ENCODE results near the gene TRIO.

TRIO gene

DNA sequence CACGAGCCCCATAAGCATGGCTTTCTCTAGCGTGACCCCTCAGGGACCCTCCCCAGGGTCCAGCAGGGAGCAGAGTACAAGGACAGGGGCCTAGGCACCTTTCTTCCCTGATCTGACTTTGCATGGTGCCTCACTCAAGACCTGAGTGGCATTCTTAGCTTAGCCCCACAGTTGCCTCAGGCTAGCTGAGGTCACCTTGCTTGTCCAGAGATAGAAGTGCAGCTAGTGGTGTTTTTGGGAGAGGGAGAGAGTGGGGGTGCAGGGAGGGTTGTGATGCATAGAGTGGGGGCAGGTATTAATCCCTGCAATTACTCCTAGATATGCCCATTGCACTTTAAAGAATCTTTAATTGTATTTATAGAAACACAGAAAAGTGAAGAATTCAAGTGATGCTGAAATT, 8.4 kb upstream of the TRIO start:
- Histone ChIP-seq H3K27ac (ENCODE audit: low read length) (no peak overlapping the region), H3K4me3 (ENCODE audit: low read depth in 1 of 2, low read length in 2 of 2) (no peak overlapping the region), H3K4me1 (ENCODE audit: insufficient read depth, low read length) (no peaks in the 10 kb centered on the region), H3K79me2 (ENCODE audit: insufficient read depth, low read length) (no peaks in the 10 kb centered on the region), H3K9ac (ENCODE audit: low read depth, low read length) (no peak overlapping the region), H2AFZ (ENCODE audit: low read depth, low read length) (no peak overlapping the region), H3K36me3 (ENCODE audit: insufficient read depth, low read length) (no peaks in the 10 kb centered on the region), H4K20me1 (ENCODE audit: insufficient read depth, low read length) (no peaks in the 10 kb centered on the region), H3K4me2 (ENCODE audit: insufficient read depth, low read length) (no peak overlapping the region), H3K27me3 (ENCODE audit: insufficient read depth, low read length, poor library complexity) (no peaks in the 10 kb centered on the region), H3K9me3 (ENCODE audit: insufficient read depth, low read length, severe bottlenecking) (no peaks in the 10 kb centered on the region)
- no peak for DNase-seq
- no peak for TF ChIP-seq EZH2 (IDR thresholded peaks at IDR 0.05; ENCODE audit: borderline replicate concordance, low read depth, low read length, severe bottlenecking)
- TF ChIP-seq, protein P1, sequence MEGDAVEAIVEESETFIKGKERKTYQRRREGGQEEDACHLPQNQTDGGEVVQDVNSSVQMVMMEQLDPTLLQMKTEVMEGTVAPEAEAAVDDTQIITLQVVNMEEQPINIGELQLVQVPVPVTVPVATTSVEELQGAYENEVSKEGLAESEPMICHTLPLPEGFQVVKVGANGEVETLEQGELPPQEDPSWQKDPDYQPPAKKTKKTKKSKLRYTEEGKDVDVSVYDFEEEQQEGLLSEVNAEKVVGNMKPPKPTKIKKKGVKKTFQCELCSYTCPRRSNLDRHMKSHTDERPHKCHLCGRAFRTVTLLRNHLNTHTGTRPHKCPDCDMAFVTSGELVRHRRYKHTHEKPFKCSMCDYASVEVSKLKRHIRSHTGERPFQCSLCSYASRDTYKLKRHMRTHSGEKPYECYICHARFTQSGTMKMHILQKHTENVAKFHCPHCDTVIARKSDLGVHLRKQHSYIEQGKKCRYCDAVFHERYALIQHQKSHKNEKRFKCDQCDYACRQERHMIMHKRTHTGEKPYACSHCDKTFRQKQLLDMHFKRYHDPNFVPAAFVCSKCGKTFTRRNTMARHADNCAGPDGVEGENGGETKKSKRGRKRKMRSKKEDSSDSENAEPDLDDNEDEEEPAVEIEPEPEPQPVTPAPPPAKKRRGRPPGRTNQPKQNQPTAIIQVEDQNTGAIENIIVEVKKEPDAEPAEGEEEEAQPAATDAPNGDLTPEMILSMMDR (IDR thresholded peaks at IDR 0.05; ENCODE audit: borderline replicate concordance, extremely low read depth, low read length, poor library complexity, severe bottlenecking) = no peak
- ATAC-seq (ENCODE audit: insufficient read depth, low read depth) = no peak

DNA sequence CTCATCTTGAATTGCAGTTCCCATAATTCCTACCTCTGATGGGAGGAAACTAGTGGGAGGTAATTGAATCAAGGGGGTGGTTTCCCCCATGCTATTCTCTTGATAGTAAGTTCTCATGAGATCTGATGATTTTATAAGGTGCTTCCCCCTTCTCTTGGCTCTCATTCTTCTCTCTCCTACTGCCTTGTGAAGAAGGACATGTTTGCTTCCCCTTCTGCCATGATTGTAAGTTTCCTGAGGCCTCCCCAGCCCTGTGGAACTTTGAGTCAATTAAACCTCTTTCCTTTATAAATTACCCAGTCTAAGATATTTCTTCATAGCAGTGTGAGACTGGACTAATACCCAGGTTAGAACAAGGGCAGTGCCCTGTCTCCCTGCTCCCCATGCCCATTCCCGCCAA, 7.5 kb upstream of the TRIO start:
- Histone ChIP-seq H2AFZ (ENCODE audit: low read depth, low read length) (no peak overlapping the region), H3K4me2 (ENCODE audit: insufficient read depth, low read length) (no peak overlapping the region), H3K9me3 (ENCODE audit: insufficient read depth, low read length, severe bottlenecking) (no peaks in the 10 kb centered on the region), H3K27me3 (ENCODE audit: insufficient read depth, low read length, poor library complexity) (no peaks in the 10 kb centered on the region), H3K79me2 (ENCODE audit: insufficient read depth, low read length) (no peaks in the 10 kb centered on the region), H3K9ac (ENCODE audit: low read depth, low read length) (no peak overlapping the region), H3K27ac (ENCODE audit: low read length) (no peak overlapping the region), H4K20me1 (ENCODE audit: insufficient read depth, low read length) (no peaks in the 10 kb centered on the region), H3K36me3 (ENCODE audit: insufficient read depth, low read length) (no peaks in the 10 kb centered on the region), H3K4me3 (ENCODE audit: low read depth in 1 of 2, low read length in 2 of 2) (no peak overlapping the region), H3K4me1 (ENCODE audit: insufficient read depth, low read length) (no peaks in the 10 kb centered on the region)
- no peak for TF ChIP-seq EZH2 (IDR thresholded peaks at IDR 0.05; ENCODE audit: borderline replicate concordance, low read depth, low read length, severe bottlenecking)
- TF ChIP-seq, protein P1 (IDR thresholded peaks at IDR 0.05; ENCODE audit: borderline replicate concordance, extremely low read depth, low read length, poor library complexity, severe bottlenecking) = no peak
- DNase-seq (no peak), ATAC-seq (ENCODE audit: insufficient read depth, low read depth) (no peak)

DNA sequence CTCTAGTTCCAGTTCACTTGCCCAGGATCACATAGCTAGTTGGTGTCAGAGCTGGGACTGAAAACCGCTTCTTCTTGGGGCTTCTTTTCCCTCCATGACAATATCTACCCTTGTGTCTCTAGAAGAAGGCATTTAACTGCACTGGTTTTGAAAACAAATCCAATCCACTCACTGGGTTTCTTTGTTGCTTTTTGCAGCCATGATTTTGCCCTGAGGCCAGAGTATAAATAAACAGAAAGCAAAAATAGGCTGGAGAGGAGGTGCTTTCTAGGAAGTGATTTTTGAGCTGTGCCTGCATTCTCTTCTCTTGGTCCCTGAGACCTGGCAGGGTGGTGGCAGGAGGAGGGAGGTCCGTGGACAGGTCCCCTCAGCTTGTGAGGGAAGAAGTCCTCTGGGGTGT, 6.9 kb upstream of the TRIO start:
- Histone ChIP-seq H3K4me3 (ENCODE audit: low read depth in 1 of 2, low read length in 2 of 2) (no peak overlapping the region), H4K20me1 (ENCODE audit: insufficient read depth, low read length) (no peaks in the 10 kb centered on the region), H3K9ac (ENCODE audit: low read depth, low read length) (no peak overlapping the region), H3K79me2 (ENCODE audit: insufficient read depth, low read length) (no peaks in the 10 kb centered on the region), H3K9me3 (ENCODE audit: insufficient read depth, low read length, severe bottlenecking) (no peaks in the 10 kb centered on the region), H3K4me2 (ENCODE audit: insufficient read depth, low read length) (no peak overlapping the region), H3K36me3 (ENCODE audit: insufficient read depth, low read length) (no peaks in the 10 kb centered on the region), H3K27me3 (ENCODE audit: insufficient read depth, low read length, poor library complexity) (no peaks in the 10 kb centered on the region), H3K4me1 (ENCODE audit: insufficient read depth, low read length) (no peaks in the 10 kb centered on the region), H2AFZ (ENCODE audit: low read depth, low read length) (no peak overlapping the region), H3K27ac (ENCODE audit: low read length) (no peak overlapping the region)
- ATAC-seq (ENCODE audit: insufficient read depth, low read depth) (no peak), DNase-seq (no peak)
- no peak for TF ChIP-seq EZH2 (IDR thresholded peaks at IDR 0.05; ENCODE audit: borderline replicate concordance, low read depth, low read length, severe bottlenecking)
- TF ChIP-seq, protein P1 (IDR thresholded peaks at IDR 0.05; ENCODE audit: borderline replicate concordance, extremely low read depth, low read length, poor library complexity, severe bottlenecking) = no peak
